ENCODE data around the gene MZT2B.
"Not testable (repeated sequence)": the region's sequence is repeated elsewhere in the genome, so short reads cannot be mapped to it uniquely, and the experiment has no call there.

MZT2B gene

DNA sequence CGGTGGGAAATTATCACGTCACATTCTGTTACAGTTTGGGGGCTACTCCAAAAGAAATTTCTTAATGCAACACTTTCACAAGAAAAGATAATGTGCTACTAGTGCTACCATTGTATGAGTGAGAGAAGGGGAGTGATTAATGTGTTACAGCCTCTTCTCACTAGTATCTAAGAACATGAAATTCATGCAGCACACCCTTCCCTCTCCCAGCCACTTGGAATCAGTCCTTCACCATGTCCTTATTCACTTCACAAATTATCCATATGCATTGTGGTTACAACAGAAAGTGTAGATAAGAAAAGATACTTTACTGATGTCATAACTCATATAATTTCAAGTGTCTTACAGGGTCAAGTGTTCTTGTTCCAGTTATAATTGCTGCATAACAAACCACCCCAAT is 37.1 kb downstream of the MZT2B start:
- not testable (repeated sequence) for DNase-seq (ENCODE audit: low read depth)

DNA sequence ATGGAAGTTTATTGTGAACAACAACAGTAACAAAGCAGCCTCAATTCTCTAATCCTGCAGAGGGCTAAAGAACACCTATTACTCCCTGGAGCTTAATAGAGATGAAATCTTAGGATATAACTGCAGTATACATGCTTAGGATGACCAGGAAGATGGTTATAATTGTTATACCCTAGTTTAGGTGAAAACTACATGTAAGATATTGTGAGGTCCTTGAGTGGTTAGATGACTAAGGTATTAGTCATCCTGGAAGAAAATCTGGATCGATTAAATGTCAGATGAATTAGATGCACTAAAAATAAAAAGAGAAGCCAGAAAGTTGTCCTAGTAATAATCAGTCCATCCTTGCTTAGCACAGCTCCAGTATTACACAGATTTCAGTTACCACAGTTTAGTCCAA is 38.4 kb downstream of the MZT2B start:
- DNase-seq (ENCODE audit: low read depth): not testable (repeated sequence)

DNA sequence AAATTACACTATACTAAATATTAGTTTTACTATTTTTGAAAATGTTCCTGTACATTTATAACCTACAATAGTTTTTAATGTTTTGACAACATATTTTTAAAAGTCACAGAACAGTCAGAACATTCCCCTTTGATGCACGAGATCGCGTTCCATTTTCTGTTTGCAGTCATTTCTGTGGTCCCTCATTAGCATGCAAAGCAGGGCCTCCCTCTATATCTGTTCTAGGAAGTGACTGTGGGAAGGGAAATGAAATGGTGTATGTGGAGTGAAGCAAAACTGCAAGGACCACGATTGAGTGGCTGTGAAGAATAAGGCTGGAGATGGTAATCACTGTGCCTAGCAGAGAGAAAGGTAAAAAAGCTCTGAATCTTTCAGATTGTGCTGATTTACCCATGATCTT is 40.5 kb downstream of the MZT2B start:
- DNase-seq (ENCODE audit: low read depth): not testable (repeated sequence)

DNA sequence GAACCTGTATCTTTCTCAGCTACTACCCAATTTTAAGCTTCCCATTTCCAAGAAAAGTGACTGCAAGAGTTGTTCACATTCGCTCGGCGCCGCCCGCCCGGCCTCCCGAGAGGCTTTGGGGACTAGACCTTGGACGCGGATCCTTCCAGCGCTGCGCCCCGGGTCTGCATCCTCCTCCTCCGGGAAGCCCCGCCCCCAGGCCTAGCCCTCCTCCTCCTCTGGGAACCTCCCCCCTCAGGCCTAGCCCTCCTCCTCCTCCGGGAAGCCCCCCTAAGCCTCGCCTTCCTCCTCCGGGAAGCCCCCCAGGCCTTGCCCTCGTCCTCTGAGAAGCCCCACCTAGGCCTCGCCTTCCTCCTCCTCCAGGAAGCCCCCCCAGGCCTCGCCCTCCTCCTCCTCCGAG is 45.9 kb downstream of the MZT2B start:
- not testable (repeated sequence) for DNase-seq (ENCODE audit: low read depth)

DNA sequence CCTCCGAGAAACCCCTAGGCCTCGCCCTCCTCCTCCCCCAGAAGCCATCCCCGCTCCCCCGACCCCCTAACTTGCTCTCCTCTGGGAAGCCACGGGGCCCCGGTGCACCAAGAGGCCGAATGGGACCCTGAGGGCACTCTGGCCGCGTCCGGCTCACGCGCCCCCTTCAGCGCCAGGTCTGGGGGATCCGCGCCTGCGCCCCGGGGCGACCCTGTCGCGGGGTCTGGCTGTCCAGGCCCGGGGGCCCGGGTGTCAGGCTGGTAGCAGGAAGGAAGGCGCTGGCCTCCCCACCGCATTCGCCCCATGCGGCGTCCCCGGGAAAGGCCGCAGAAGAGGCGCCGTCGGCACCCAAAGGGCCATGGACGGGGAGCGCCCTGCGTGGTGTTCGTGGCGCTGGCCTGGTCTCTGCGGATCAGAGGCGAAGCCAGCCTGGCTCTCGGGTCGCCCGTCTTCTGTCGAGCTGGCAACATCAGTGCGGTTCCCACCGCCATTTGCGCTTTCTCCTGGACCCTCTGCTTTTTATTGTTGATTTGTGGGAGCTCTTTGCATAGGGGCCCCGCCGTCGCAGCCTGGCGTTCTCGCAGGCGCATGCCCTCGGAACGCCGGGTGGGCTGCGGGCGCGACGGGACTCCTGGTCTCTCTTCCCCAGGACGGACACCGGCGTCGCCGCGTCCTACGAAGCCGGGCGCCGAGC is 46.6 kb downstream of the MZT2B start:
- DNase-seq (ENCODE audit: low read depth): not testable (repeated sequence)

DNA sequence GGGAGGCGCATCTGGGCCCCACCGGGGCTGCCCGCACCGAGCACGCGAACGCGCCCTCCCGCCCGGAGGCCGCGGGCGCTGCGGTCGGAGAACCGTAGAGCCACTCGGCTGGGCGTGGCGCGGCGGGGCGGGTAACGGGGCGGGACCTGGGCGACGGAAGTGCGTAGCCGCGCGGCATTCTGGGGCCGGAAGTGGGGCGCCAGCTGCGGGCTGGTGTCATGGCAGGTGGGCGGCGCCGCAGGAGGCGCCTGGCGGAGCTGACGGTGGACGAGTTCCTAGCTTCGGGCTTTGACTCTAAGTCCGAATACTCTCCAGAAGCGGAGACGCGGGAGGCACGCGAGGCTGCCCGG is 47.1 kb downstream of the MZT2B start:
- DNase-seq (ENCODE audit: low read depth): not testable (repeated sequence)

DNA sequence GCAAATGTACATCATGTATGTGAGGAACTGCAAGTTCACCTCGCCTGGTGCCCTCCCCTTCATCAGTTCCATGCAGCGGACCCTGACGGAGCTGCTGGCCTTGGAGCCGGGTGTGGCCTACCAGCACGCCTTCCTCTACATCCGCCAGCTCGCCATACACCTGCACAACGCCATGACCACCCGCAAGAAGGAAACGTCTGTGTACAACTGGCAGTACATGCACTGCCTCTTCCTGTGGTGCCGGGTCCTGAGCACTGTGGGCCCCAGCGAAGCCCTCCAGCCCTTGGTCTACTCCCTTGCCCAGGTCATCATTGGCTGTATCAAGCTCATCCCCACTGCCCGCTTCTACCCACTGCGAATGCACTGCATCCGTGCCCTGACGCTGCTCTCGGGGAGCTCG is 48.3 kb downstream of the MZT2B start:
- not testable (repeated sequence) for DNase-seq (ENCODE audit: low read depth)

DNA sequence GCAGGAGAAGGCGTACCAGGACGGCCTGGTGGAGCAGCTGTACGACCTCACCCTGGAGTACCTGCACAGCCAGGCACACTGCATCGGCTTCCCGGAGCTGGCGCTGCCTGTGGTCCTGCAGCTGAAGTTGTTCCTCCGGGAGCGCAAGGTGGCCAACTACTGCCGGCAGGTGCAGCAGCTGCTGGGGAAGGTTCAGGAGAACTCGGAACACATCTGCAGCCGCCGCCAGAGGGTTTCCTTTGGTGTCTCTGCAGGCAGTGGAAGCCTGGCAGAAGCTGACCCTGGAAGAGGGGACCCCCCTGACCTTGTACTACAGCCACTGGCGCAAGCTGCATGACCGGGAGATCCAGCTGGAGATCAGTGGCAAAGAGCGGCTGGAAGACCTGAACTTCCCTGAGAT is 48.8 kb downstream of the MZT2B start:
- DNase-seq (ENCODE audit: low read depth): not testable (repeated sequence)

DNA sequence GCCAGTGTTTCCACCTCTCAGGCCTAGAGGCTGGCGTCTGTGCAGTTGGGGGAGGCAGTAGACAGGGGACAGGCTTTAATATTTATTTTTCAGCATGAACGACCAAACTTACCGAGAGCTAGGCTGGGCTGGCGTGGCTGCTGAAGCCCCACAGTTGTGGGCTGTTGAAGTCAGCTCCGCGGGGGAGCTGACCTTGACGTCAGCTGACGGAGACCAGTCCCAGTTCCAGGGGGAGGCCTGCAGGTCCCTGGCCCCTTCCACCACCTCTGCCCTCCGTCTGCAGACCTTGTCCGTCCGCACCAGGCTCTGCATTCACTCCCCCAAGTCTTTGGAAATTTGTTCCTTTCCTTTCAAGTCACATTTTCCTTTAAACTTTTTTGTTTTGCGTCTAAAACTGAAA is 49.6 kb downstream of the MZT2B start:
- no peak for DNase-seq (ENCODE audit: low read depth)

DNA sequence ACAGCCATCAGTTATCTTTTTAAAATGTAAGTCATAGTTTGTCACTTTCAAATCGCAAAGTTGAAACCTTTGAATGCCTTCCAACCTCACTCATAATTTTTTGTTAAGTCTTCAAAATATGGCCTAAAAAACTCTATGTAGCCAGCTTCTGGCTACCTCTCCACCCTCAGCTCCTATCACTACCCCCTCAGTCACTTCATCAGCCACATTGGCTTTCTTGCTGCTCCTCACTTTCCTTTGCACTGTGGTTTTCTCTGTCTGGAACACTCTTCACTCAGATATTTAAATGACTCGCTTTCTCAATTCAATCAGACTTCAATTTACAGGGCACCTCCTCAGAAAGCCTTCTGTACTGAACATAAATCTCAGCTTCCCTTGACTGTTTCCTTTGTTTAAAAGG is 51.0 kb downstream of the MZT2B start:
- not testable (repeated sequence) for DNase-seq (ENCODE audit: low read depth)

DNA sequence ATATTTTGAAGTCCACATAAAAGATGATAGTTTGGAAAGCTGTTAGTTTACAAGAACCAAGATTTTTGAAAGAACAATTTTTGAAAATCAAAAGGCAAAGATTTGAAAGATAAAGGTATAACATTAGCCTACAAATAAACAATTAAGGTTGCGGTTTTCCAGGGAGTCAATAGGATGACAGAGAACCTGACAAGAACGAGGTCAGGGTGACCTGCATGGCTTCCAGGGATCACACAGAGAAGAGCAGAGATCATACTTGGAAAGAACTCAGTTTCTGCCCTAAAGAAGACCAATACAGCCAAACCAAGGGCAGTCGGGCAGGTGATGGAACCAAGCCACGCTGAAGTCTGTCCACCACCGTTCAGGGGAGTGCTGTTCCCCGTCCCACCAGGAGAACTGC is 57.5 kb downstream of the MZT2B start:
- DNase-seq (ENCODE audit: low read depth): not testable (repeated sequence)

Measured in activated T-helper 1 cell treated with Interleukin-2 at 50 U/mL for 16 hours (primary cell).